Colonic mucosa (tissue), 4 donors: ENCODE results near the gene SRGAP1. TPM values are rescaled to one million over a fixed set of nuclear protein-coding genes. Genes with fewer than 3 reads are reported as not detected.

Experiments used
- DNase-seq: peaks from one replicate; pipeline ENCODE4 v3.0.0-alpha.2; 2020
- H3K27ac ChIP-seq: fragments of 200-600 bp; one replicate; pipeline ENCODE4 v1.8.0; 2021
- H3K27me3 ChIP-seq: fragments of 200-600 bp; one replicate; pipeline ENCODE4 v1.8.0; 2021
- H3K36me3 ChIP-seq: fragments of 200-600 bp; one replicate; pipeline ENCODE4 v1.8.0; 2021
- H3K4me1 ChIP-seq: fragments of 200-600 bp; one replicate; pipeline ENCODE4 v1.8.0; 2021; ENCODE audit warnings: mild to moderate bottlenecking
- H3K4me3 ChIP-seq: fragments of 200-600 bp; one replicate; pipeline ENCODE4 v1.8.0; 2021
- H3K9ac ChIP-seq, 2 donors: one replicate each; pipeline ENCODE4 v1.7.0; 2013; ENCODE audit warnings: control low read depth in 2 of 2, low read depth in 2 of 2, low read length in 2 of 2
- H3K9me3 ChIP-seq: fragments of 200-600 bp; one replicate; pipeline ENCODE4 v1.8.0; 2021
- CTCF ChIP-seq: fragments of 200-600 bp; IDR thresholded peaks from one replicate; pipeline ENCODE4 v1.8.0; 2022; ENCODE audit warnings: antibody characterized with exemption, mild to moderate bottlenecking
- intact Hi-C: fragments of 100-400 bp; cut with DNase I; formaldehyde crosslinking; loops from one replicate; pipeline ENCODE4 v1.14.1; 2022
- total RNA-seq, 2 donors: library from RNA; stranded (reverse); fragmentation: NEBNext Ultra II Directional in 1 of 2; extraction: Animal tissue kit (Norgen Biotek cat#: 25700) in 1 of 2; gene quantifications; one replicate each; pipeline ENCODE4 v1.2.1, GENCODE V29; 2021
- donor health status: healthy.
- donor health status: DM: no; HTN: no; CAD: no.
- donor health status: DM: no; HTN: no; CAD: no.

SRGAP1 gene
- total RNA-seq, 2 donors from 2014 or later, result 8.7 to 9.8 TPM

DNA sequence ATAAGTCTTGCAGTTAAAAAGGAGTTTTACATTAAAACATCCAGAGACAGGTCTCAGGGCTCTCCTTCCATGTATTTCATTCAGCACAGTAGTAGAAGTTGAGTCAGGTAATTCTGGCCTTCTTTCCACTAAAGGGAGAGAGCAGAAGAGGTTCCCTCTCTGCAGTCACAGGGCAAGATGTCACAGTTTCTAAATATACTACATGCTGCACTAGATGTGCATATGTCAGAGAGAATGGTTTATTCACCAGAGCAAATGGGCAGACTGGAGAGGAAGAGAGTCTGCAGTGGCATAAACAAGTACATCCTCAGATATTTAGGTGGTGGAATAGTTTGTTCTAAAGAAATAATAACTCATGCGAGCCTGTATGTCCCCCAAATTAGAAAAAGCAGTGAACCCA lies 245.5 kb downstream of the SRGAP1 start:
- H3K27me3 ChIP-seq, result no peaks in the 10 kb centered on the region
- H3K9me3 ChIP-seq, result no peaks in the 10 kb centered on the region
- no peak overlapping the region for H3K4me3 ChIP-seq
- H3K4me1 ChIP-seq, result no peaks in the 10 kb centered on the region
- H3K9ac ChIP-seq, result no peak overlapping the region
- no peaks in the 10 kb centered on the region for H3K36me3 ChIP-seq
- intact Hi-C loops, result no loop called here
- TF ChIP-seq CTCF, result no peak
- H3K27ac ChIP-seq, result no peak overlapping the region
- no peak for DNase-seq

GRCh38 chr12:64091186-64091585 lies 246.7 kb downstream of the SRGAP1 start:
- TF ChIP-seq CTCF, result no peak
- Histone ChIP-seq H3K4me1 (no peaks in the 10 kb centered on the region), H3K27ac (no peak overlapping the region), H3K4me3 (no peak overlapping the region), H3K9ac (no peak overlapping the region), H3K9me3 (no peaks in the 10 kb centered on the region), H3K36me3 (no peaks in the 10 kb centered on the region), H3K27me3 (no peaks in the 10 kb centered on the region)
- intact Hi-C loops, result no loop called here
- DNase-seq, result no peak

DNA sequence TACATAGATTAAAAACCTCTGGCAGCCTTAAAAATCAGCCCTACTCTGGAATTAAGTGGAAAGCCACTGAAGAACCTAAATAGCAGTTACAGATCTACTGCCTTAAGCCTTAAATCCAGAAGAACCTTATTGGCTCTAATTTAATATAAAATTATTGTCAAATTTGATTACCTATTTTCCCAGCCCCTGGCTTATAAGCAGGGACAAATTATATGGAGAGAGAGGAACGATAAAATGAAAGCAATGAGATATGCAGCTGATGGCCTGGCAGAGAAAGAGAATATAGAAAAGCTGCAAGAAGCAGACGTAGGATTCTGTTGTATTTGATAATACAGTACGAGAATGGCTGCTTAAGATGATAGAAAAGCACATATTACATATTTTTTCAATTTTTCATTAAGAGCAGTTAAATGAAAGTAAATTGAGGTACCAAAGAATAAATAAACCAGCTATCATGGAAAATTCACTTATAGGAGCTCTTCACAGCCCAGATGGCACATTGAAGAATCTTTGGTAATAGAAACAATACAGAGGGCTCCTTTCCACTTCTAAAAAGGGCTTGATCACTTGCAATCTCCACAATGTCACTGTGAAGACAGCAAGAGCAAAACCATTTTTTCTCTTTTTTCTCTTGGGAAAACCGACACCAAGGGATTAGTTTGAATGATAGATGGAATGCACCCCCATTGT lies 248.2 kb downstream of the SRGAP1 start:
- H3K9me3 ChIP-seq, result no peaks in the 10 kb centered on the region
- no peaks in the 10 kb centered on the region for H3K4me1 ChIP-seq
- DNase-seq, result no peak
- no peak overlapping the region for H3K27ac ChIP-seq
- no peaks in the 10 kb centered on the region for H3K27me3 ChIP-seq
- no peaks in the 10 kb centered on the region for H3K36me3 ChIP-seq
- no peak overlapping the region for H3K4me3 ChIP-seq
- intact Hi-C loops, result no loop called here
- no peak for TF ChIP-seq CTCF
- no peak overlapping the region for H3K9ac ChIP-seq

DNA sequence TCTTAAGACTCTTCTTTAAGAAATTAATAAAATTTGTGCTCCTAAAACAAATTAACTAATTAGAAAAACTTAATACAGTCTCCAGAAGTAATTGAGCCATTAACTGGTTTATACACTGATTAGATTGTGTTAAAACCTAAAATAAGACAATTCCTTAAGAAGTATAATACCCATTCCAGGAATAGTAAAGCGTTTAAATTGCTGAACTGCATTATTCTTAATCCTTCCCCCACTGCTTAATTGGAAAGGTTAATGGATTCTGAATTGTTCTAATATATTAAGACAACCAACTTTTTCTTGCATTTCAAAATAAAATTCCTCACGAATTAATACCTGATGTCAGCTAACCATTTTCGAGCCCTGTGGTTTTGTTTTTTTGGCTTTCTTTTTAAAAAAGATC lies 249.2 kb downstream of the SRGAP1 start:
- DNase-seq, result no peak
- Histone ChIP-seq H3K4me3 (no peak overlapping the region), H3K36me3 (no peaks in the 10 kb centered on the region), H3K27me3 (no peaks in the 10 kb centered on the region), H3K9ac (no peak overlapping the region), H3K27ac (no peak overlapping the region), H3K9me3 (no peaks in the 10 kb centered on the region), H3K4me1 (no peaks in the 10 kb centered on the region)
- intact Hi-C loops, result no loop called here
- TF ChIP-seq CTCF, result no peak

GRCh38 chr12:64097366-64098105 lies 253.0 kb downstream of the SRGAP1 start:
- no peak for DNase-seq
- Histone ChIP-seq H3K4me1 (no peaks in the 10 kb centered on the region), H3K36me3 (no peaks in the 10 kb centered on the region), H3K4me3 (no peak overlapping the region), H3K27me3 (no peaks in the 10 kb centered on the region), H3K9ac (no peak overlapping the region), H3K9me3 (no peaks in the 10 kb centered on the region), H3K27ac (no peak overlapping the region)
- intact Hi-C loops, result no loop called here
- no peak for TF ChIP-seq CTCF
